T-helper 1 cell treated with Interleukin-12 subunit alpha and Interleukin-12 subunit beta and Interleukin-4 antibody, amounts not matched to agents 30 ng/mL and 1 ng/mL, for 36 hours (primary cell): ENCODE data around the gene CDK5RAP3. TPM values are rescaled to one million over a fixed set of nuclear protein-coding genes. Genes with fewer than 3 reads are reported as not detected.

Source experiments
- intact Hi-C: fragments of 100-400 bp; cut with micrococcal nuclease; formaldehyde crosslinking; loops from one replicate; pipeline ENCODE4 v1.15.1; 2024
- total RNA-seq: library from RNA; stranded (reverse); gene quantifications from 2 replicates; pipeline ENCODE4 v1.2.3, GENCODE V29; 2022

CDK5RAP3 gene
- total RNA-seq, 1 donor from 2014 or later = 195 TPM

- intact Hi-C loops = loop anchor here (1.0 to 10.0 kb wide), 8 partner anchors 7 to 896 kb away; partner anchors contain the start of genes PNPO, SNX11 and SP2
Measured at GRCh38 chr17:47948706-47949196, 22.2 kb upstream of the CDK5RAP3 start.

GRCh38 chr17:47949197-47949759 is 21.6 kb upstream of the CDK5RAP3 start:
- intact Hi-C loops = loop anchor here (1.0 to 10.0 kb wide), 8 partner anchors 8 to 896 kb away; partner anchors contain the start of genes PNPO, SNX11 and SP2

- intact Hi-C loops = loop anchor here (1.0 to 10.0 kb wide), 8 partner anchors 9 to 895 kb away; partner anchors contain the start of genes PNPO, SNX11 and SP2
Measured at GRCh38 chr17:47949946-47950345, 21.0 kb upstream of the CDK5RAP3 start.

- intact Hi-C loops = no loop called here
Measured at GRCh38 chr17:47950448-47950847, 20.5 kb upstream of the CDK5RAP3 start.

GRCh38 chr17:47952171-47953021 is 18.5 kb upstream of the CDK5RAP3 start:
- intact Hi-C loops = no loop called here

GRCh38 chr17:47953909-47954308 is 17.0 kb upstream of the CDK5RAP3 start:
- intact Hi-C loops = no loop called here

- intact Hi-C loops = no loop called here
Measured at GRCh38 chr17:47955497-47956461, 15.1 kb upstream of the CDK5RAP3 start.

GRCh38 chr17:47956791-47957590 is 13.9 kb upstream of the CDK5RAP3 start:
- intact Hi-C loops = no loop called here

GRCh38 chr17:47957591-47958490 is 13.1 kb upstream of the CDK5RAP3 start, which contains the start of gene PRR15L:
TSS of gene PRR15L (minus strand) at chr17:47957883. CDS start at chr17:47953234, 4,649 bp downstream.
- intact Hi-C loops = no loop called here

GRCh38 chr17:47959825-47960655 is 10.9 kb upstream of the CDK5RAP3 start:
- intact Hi-C loops = no loop called here

GRCh38 chr17:47961406-47961805 is 9.5 kb upstream of the CDK5RAP3 start:
- intact Hi-C loops = no loop called here

GRCh38 chr17:47962901-47963300 is 8.0 kb upstream of the CDK5RAP3 start:
- intact Hi-C loops = no loop called here

- intact Hi-C loops = no loop called here
Measured at GRCh38 chr17:47964856-47965255, 6.1 kb upstream of the CDK5RAP3 start.

- intact Hi-C loops = no loop called here
Measured at GRCh38 chr17:47966079-47966519, 4.8 kb upstream of the CDK5RAP3 start.

GRCh38 chr17:47967607-47968252 is 3.2 kb upstream of the CDK5RAP3 start:
- intact Hi-C loops = no loop called here

- intact Hi-C loops = no loop called here
Measured at GRCh38 chr17:47968836-47969235, 2.1 kb upstream of the CDK5RAP3 start.

- intact Hi-C loops = loop anchor here (1.0 to 2.0 kb wide), 8 partner anchors 21 to 139 kb away; partner anchors contain the start of genes CBX1, LRRC46, MRPL10 and NFE2L1
Measured at GRCh38 chr17:47969930-47970724, 786 bp upstream of the CDK5RAP3 start.
